HG03520 (cell line): Measurements from ENCODE around the gene ZNF860.
A peak's percentile ranks its signal among the peaks of the same experiment; 100 is the strongest.
"Not testable (repeated sequence)": the region's sequence is repeated elsewhere in the genome, so short reads cannot be mapped to it uniquely, and the experiment has no call there.

Experiments
- ATAC-seq: cut with Tn5 transposase; IDR thresholded peaks from one replicate; pipeline ENCODE4 v1.9.1; 2021; ENCODE audit warnings: mild to moderate bottlenecking, moderate library complexity; ENCODE audit not compliant: unreplicated experiment

ZNF860 gene

DNA sequence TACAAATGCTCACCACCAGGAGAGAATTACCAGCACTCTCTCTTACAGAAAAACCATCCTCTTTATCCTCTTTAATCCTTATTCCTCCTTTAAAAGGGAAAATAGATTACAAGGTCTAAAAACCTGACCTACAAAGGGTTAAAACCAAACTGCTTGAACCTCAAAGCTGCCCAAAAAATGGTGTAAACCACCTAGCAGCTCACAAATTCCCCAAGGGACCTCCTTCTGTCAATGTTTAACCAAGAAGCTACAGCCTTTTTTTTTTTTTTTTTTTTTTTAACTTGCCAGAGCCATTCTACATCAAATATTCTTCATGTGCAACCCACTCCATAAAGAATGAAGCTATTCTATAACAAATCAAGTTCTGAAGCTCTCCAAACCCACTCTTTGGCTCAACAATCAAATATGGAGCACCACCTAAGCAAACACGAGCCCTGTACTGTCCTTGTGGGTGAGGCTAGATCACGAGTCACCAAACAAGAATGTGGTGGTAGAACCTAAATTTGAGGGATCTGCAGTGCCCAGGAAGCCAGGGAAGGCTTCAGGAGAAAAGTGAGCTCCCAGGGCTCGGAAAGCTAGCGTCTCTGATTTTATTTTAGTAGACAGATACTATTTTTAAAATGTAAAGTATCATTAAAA, 20.6 kb upstream of the ZNF860 start:
- ATAC-seq: no peak

DNA sequence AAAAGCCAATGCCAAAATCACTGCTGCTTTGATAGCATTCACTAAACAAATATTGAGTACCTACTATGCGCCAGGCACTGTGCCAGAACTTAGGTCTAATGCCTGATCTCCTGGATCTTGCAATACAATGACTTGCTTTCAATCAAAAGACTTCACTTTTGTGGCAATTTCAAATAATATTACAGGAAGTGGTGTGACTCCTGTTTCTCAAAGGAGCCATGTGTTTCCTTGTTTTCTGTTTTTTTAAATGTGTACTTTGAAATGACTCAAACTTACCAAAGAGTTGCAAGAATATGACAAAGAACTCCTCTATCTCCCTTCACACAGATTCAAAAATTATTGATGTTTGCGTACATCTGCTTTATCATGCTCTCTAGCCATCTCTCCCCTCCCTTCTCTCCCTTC, 18.7 kb upstream of the ZNF860 start:
- ATAC-seq: no peak

- ATAC-seq: no peak
Measured at GRCh38 chr3:31966978-31967591, 14.5 kb upstream of the ZNF860 start.

- ATAC-seq: no peak
Measured at GRCh38 chr3:31967592-31967991, 14.0 kb upstream of the ZNF860 start.

DNA sequence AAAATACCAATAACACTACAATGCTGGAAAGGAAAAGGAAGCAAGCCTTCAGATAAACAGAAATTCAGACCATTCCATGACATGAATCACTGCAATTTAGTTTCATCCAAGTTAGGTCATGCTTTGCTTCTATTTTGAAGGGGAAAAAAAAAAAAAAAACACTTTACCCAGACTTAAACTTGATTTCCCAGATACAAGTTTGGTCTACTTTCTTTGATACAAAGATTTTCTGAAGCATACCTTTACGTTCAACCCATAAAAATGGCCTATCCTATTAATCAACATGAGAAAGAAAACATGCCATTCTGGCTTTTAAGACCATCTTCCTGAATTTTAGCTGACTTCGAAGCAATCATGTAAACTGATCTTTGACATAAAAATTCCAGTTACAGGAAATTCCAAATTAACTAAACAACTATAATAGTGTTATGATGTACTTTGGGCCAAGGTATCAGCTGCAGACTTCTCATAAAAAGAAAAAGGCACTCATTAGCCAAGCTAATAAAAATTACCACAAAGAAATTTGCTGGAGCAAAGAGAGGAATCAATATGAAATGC, 13.1 kb upstream of the ZNF860 start:
- no peak for ATAC-seq

GRCh38 chr3:31968927-31969418, 12.6 kb upstream of the ZNF860 start:
- ATAC-seq: no peak

DNA sequence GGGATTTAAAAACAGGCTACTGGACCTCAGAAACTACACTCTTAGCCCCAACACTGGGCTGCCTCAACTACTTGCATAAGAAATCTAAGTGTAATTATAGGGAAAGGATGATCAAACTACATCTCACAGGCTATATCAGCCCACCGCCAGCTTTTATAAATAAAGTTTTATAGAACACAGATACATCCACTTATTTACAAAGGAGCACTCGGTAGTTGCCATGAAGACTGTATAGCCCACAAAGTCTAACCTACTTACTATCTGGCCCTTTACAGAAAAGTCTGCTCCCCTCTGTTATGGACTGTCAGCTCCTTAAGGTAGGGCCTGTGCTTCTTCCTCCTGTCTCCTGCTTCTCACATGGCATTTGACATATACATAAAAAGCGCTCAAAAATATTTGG, 9.9 kb upstream of the ZNF860 start:
- ATAC-seq: no peak

- no peak for ATAC-seq
Measured at GRCh38 chr3:31973081-31973480, 8.5 kb upstream of the ZNF860 start.

GRCh38 chr3:31973837-31974236, 7.7 kb upstream of the ZNF860 start:
- no peak for ATAC-seq

GRCh38 chr3:31974471-31974870, 7.1 kb upstream of the ZNF860 start:
- ATAC-seq: no peak

GRCh38 chr3:31974964-31975363, 6.6 kb upstream of the ZNF860 start:
- ATAC-seq: no peak

DNA sequence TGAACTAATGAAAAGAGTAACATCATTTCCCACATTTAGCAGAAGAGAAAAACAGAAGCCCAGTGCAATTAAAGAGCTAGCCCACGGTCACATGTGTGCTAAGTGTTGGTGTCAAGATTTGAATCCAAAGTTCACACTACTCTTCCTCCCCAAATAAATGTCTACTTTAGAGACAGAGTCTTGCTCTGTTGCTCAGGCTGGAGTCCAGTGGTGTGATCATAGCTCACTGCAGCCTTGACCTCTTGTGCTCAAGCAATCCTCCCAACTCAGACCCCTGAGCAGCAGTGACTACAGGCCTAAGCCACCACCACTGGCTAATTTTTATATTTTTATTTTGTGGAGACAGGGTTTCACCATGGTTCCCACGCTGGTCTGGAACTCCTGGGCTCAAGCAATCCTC, 5.2 kb upstream of the ZNF860 start:
- ATAC-seq: no peak

DNA sequence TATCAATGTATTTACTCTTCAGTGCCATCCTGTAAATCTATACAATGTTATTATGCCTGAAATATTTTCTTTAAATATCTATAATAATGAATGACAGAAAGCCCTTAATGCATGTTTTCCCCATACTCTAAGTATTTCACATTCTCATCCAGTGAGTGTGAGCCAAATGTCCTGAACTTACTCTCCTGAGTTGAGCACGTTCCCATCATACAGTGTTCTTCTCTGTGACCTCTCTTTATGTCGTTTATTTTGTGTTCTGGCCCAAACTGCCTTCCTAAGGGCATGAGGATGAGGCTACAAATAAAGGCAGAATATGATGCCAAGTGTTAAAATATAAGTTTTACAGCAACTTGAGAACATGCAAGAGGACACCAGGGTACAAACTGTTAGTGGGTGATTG, 3.8 kb upstream of the ZNF860 start:
- ATAC-seq: no peak

DNA sequence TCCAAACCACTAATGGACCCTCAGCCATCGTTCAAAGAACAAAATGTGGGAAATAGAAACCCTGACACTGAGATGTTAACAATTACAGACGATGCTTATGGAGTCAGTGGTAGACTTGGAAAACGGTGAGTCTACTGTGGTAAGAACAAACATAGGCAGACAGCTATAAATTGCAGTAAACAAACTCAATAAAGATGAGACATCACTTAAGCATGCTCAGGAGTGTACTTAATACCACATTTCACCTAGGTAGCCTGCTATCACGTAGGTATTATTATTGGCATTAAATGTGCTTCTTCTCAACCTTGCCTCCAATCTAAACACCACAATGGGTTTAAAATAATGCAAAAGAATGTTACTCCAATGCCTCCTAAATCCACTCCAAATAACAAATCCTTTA, 3.0 kb upstream of the ZNF860 start:
- ATAC-seq: no peak

- peak; percentile 63 for ATAC-seq
Measured at GRCh38 chr3:31979001-31979697, 2.4 kb upstream of the ZNF860 start.

- peak; percentile 42 for ATAC-seq
Measured at GRCh38 chr3:31980530-31981205, 882 bp upstream of the ZNF860 start.

DNA sequence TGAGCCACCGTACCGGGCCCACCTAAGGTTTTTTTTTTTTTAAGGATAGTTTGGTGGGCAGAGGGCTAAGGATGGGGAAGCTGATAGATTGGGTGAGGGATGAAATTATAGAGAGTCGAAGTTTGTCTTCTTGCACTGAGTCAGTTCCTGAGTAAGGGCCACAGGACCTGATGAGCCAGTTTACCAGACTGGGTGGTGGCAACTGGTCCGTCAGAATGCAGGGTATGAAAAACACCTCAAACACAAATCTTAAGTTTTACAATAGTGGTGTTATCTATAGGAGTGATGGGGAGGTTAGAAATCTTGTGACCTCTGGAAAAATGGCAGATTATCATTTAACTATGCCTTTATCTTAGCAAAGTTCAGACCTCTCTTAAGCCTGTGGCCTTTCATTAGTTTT, 2.8 kb downstream of the ZNF860 start:
- no peak for ATAC-seq

DNA sequence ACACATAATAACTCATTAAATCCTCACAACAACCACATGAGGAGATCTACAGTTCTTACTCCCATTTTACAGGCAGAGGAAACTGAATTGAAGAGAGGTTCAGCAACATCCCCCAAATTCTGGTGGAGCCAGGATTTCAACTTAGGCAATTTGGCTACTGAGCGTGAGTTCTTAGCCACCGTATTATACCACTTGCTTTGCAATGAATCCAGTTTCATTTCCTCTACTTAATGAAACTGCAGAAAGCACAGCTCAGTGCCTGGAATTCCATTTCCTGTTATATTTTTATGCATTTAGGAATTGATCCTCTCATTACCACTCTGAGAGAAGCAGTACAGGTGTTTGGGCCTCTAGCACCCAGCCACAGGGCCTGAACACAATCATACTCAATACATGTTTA, 4.3 kb downstream of the ZNF860 start:
- ATAC-seq: no peak

GRCh38 chr3:31988271-31988670, 6.7 kb downstream of the ZNF860 start:
- no peak for ATAC-seq

DNA sequence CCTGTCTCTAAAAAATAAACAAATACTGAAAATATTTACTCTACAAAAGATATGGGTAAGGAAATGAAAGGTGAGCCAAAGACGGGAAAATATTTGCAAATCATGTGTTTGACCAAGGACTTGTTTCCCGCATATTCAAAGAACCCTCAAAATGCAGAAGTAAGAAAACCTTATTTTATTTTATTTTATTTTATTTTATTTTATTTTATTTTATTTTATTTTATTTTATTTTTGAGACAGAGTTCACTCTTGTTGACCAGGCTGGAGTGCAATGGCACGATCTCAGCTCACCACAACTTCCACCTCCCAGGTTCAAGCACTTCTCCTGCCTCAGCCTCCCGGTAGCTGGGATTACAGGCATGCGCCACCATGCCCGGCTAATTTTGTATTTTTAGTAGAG, 11.4 kb downstream of the ZNF860 start:
- not testable (repeated sequence) for ATAC-seq

GRCh38 chr3:31993843-31994242, 12.3 kb downstream of the ZNF860 start:
- ATAC-seq: no peak
